Stimulated activated CD8-positive, alpha-beta memory T cell treated with anti-CD3 and anti-CD28 coated beads, Interleukin-2, amount 100 ng/mL, for 1 hour (primary cell): ENCODE results near the gene ACSS3.

ENCODE experiments used
- DNase-seq, 2 donors: peaks; one replicate each; pipeline ENCODE4 v3.0.0-alpha.2; 2020; ENCODE audit warnings: low read depth in 2 of 2

Gene ACSS3

GRCh38 chr12:81295251-81295650 lies 217.4 kb downstream of the ACSS3 start:
- no peak for DNase-seq

- DNase-seq: no peak
Measured at GRCh38 chr12:81296556-81297305, 218.9 kb downstream of the ACSS3 start.

- DNase-seq: no peak
Measured at GRCh38 chr12:81297601-81298000, 219.7 kb downstream of the ACSS3 start.

GRCh38 chr12:81300454-81300853 lies 222.6 kb downstream of the ACSS3 start:
- no peak for DNase-seq

- no peak for DNase-seq
Measured at GRCh38 chr12:81303935-81304334, 226.1 kb downstream of the ACSS3 start.
